ENCODE measurements around the gene CHST5. TPM values are rescaled to one million over a fixed set of nuclear protein-coding genes. Genes with fewer than 3 reads are reported as not detected.

Gene CHST5
- total and polyA plus RNA-seq, 2 of the 8 experiments (the other 6 are each of a cell fraction or from before 2014, with no cell fraction given) = 0.13 to 0.23 TPM

- no peak overlapping the region for H4K8ac ChIP-seq (ENCODE audit: extremely low read depth, insufficient read depth, low read length)
- H2AK5ac ChIP-seq (ENCODE audit: low read depth, low read length) = no peak overlapping the region
- H3K23me2 ChIP-seq (ENCODE audit: low read depth, low read length) = no peaks in the 10 kb centered on the region
- H3K4me1 ChIP-seq (replicated peaks in 1 of 4; ENCODE audit: control insufficient read depth in 3 of 4, insufficient read depth in 4 of 4, low read length in 3 of 4) = no peaks in the 10 kb centered on the region
- H3K27ac ChIP-seq (ENCODE audit: low read depth, low read length) = no peak overlapping the region
- H3K14ac ChIP-seq (ENCODE audit: insufficient read length) = no peak overlapping the region
- peaks cover 4% of the 10 kb centered on the region; the same call in 1 of the 2 replicates for H3K79me1 ChIP-seq (ENCODE audit: low read depth, low read length)
- no peak overlapping the region for H2BK120ac ChIP-seq (replicated peaks; ENCODE audit: low read depth, low read length)
- H3K36me3 ChIP-seq (ENCODE audit: control insufficient read depth in 2 of 4, insufficient read depth in 4 of 4, low read length in 3 of 4) = peaks cover 0 to 9% (median 3%) of the 10 kb centered on the region in 4 experiments; a peak in 4 of 8 replicates
- CTCF ChIA-PET (ENCODE audit: partially characterized antibody) = interaction anchor here (0.8 to 12.3 kb wide), 6 partner anchors 11 to 106 kb away, joined by 3 to 127 read pairs (median 8); partner anchors contain the start of gene TMEM170A
- no peak overlapping the region for H4K91ac ChIP-seq (replicated peaks; ENCODE audit: insufficient read length, low read length)
- no peak overlapping the region for H2BK12ac ChIP-seq (ENCODE audit: low read depth, low read length)
- H4K20me1 ChIP-seq (replicated peaks in 1 of 2; ENCODE audit: control insufficient read depth in 1 of 2, insufficient read depth in 2 of 2, low read length in 2 of 2) = no peaks in the 10 kb centered on the region
- no peaks in the 10 kb centered on the region for H3K79me2 ChIP-seq (ENCODE audit: control insufficient read depth in 1 of 2, insufficient read depth in 2 of 2, low read length in 2 of 2)
- H3K9ac ChIP-seq (replicated peaks in 1 of 4; ENCODE audit: extremely low read depth in 1 of 4, low read depth in 3 of 4, low read length in 3 of 4) = no peak overlapping the region
- no peak overlapping the region for H4K5ac ChIP-seq (ENCODE audit: insufficient read length, low read depth, low read length)
- H3K4me2 ChIP-seq (ENCODE audit: insufficient read depth in 1 of 2, low read depth in 2 of 2, low read length in 2 of 2) = no peak overlapping the region
- H2AFZ ChIP-seq (ENCODE audit: low read length) = no peak overlapping the region
- H3K18ac ChIP-seq (ENCODE audit: extremely low read depth, low read length) = no peak overlapping the region; the same call in 1 of the 2 replicates
- no peaks in the 10 kb centered on the region for H3K27me3 ChIP-seq (replicated peaks in 1 of 4; ENCODE audit: control insufficient read depth in 3 of 4, extremely low read depth in 1 of 4, insufficient read depth in 3 of 4, low read length in 3 of 4)
- H2BK15ac ChIP-seq (ENCODE audit: low read length) = no peak overlapping the region
- H3K23ac ChIP-seq (ENCODE audit: insufficient read length) = no peak overlapping the region
- 87 to 100% methylated on average over 1 to 7 of the region's 7 CpGs for WGBS, 2 experiments (ENCODE audit: extremely low coverage in 1 of 2, insufficient coverage in 1 of 2, insufficient read length in 1 of 2, insufficient replicate concordance in 2 of 2, low coverage in 1 of 2, low lambda C conversion rate in 2 of 2, missing lambda C conversion rate in 1 of 2)
- no peak overlapping the region for H3K4me3 ChIP-seq (ENCODE audit: extremely low read depth in 1 of 4, insufficient read depth in 2 of 4, low read depth in 3 of 4, low read length in 4 of 4)
- H2BK5ac ChIP-seq (ENCODE audit: low read depth, low read length) = peak overlapping the region; percentile 71
- no peak overlapping the region for H2BK20ac ChIP-seq (ENCODE audit: low read length)
- no peak for DNase-seq (ENCODE audit: low read depth in 1 of 2, low spot score in 2 of 2)
- no peak overlapping the region for H3K4ac ChIP-seq (replicated peaks; ENCODE audit: insufficient read length, low read depth, low read length)
- no peaks in the 10 kb centered on the region for H3K9me3 ChIP-seq (ENCODE audit: insufficient read depth in 2 of 2, low read depth in 1 of 2, low read length in 1 of 2)
- no peak overlapping the region for H3K56ac ChIP-seq (replicated peaks; ENCODE audit: insufficient read length, low read depth, low read length)
- FAIRE-seq = no peak
- POLR2A ChIA-PET (ENCODE audit: partially characterized antibody) = interaction anchor here (1.3 to 1.4 kb wide), 2 partner anchors 10 to 13 kb away, joined by 3 to 5 read pairs; partner anchors contain the start of gene CHST6
- TF ChIP-seq KDM5A (IDR thresholded peaks at IDR 0.05; ENCODE audit: low read length) = no peak
These were observed 50.5 kb downstream of the CHST5 start for GRCh38 chr16:75485230-75486013.

Data from H1 (cell line).